Liver (tissue), 9 donors: ENCODE results near the gene FAXDC2. TPM values are rescaled to one million over a fixed set of nuclear protein-coding genes. Genes with fewer than 3 reads are reported as not detected.
"Not testable (repeated sequence)": the region's sequence is repeated elsewhere in the genome, so short reads cannot be mapped to it uniquely, and the experiment has no call there.

Experiments used
- DNase-seq: peaks from one replicate; pipeline ENCODE4 v3.0.0-alpha.2; 2017; ENCODE audit warnings: low spot score
- H3K27ac ChIP-seq, 2 donors: one replicate each; pipeline ENCODE4 v1.7.0; 2013; ENCODE audit warnings: inconsistent platforms in 2 of 2, low read length in 2 of 2, control low read depth in 1 of 2, low read depth in 1 of 2, mild to moderate bottlenecking in 1 of 2
- H3K27me3 ChIP-seq, 4 donors: one replicate each; pipeline versions ENCODE4 v1.6.1 to v1.7.0; 2013; ENCODE audit warnings: low read length in 3 of 4, inconsistent platforms in 1 of 4, mild to moderate bottlenecking in 1 of 4, moderate library complexity in 1 of 4; ENCODE audit not compliant: control insufficient read depth in 4 of 4, insufficient read depth in 4 of 4
- H3K36me3 ChIP-seq, 4 donors: one replicate each; pipeline versions ENCODE4 v1.6.1 to v1.7.0; 2013; ENCODE audit warnings: low read length in 3 of 4, mild to moderate bottlenecking in 3 of 4, low read depth in 1 of 4, moderate library complexity in 1 of 4; ENCODE audit not compliant: control insufficient read depth in 4 of 4, insufficient read depth in 3 of 4
- H3K4me1 ChIP-seq, 4 donors: one replicate each; pipeline versions ENCODE4 v1.6.1 to v1.7.0; 2013; ENCODE audit warnings: low read length in 3 of 4, mild to moderate bottlenecking in 3 of 4, moderate library complexity in 1 of 4; ENCODE audit not compliant: control insufficient read depth in 4 of 4, insufficient read depth in 4 of 4
- H3K4me3 ChIP-seq, 3 donors: one replicate each; pipeline versions ENCODE4 v1.6.1 to v1.7.0; 2013; ENCODE audit warnings: low read length in 3 of 3, control low read depth in 1 of 3, low read depth in 1 of 3, mild to moderate bottlenecking in 1 of 3
- H3K9ac ChIP-seq, 2 donors: one replicate each; pipeline ENCODE4 v1.7.0; 2013; ENCODE audit warnings: low read length in 2 of 2, mild to moderate bottlenecking in 2 of 2, moderate library complexity in 2 of 2, control low read depth in 1 of 2, low read depth in 1 of 2
- H3K9me3 ChIP-seq, 4 donors: one replicate each; pipeline versions ENCODE4 v1.6.1 to v1.7.0; 2013; ENCODE audit warnings: low read length in 3 of 4; ENCODE audit not compliant: control insufficient read depth in 4 of 4
- EGR1 ChIP-seq, 2 donors: IDR thresholded peaks; 2 replicates each; pipeline ENCODE4 v1.6.1; 2016 to 2018; ENCODE audit warnings: antibody characterized with exemption in 2 of 2, low read depth in 2 of 2
- FOXA1 ChIP-seq: IDR thresholded peaks from 2 replicates; pipeline ENCODE4 v1.6.1; 2016; ENCODE audit warnings: antibody characterized with exemption
- FOXA2 ChIP-seq: IDR thresholded peaks from 2 replicates; pipeline ENCODE4 v1.6.1; 2016; ENCODE audit warnings: antibody characterized with exemption
- HNF4A ChIP-seq, 2 donors: conservative IDR thresholded peaks; 2 replicates each; pipeline ENCODE4 v1.6.1; 2016; ENCODE audit warnings: antibody characterized with exemption in 2 of 2, mild to moderate bottlenecking in 2 of 2
- HNF4G ChIP-seq: IDR thresholded peaks from 2 replicates; pipeline ENCODE4 v1.6.1; 2016; ENCODE audit warnings: antibody characterized with exemption
- JUND ChIP-seq, 2 donors: IDR thresholded peaks; 2 replicates each; pipeline ENCODE4 v1.6.1; 2016; ENCODE audit warnings: antibody characterized with exemption in 2 of 2
- NR2F2 ChIP-seq: IDR thresholded peaks from 2 replicates; pipeline ENCODE4 v1.6.1; 2016; ENCODE audit warnings: antibody characterized with exemption
- RAD21 ChIP-seq, 2 donors: IDR thresholded peaks; 2 replicates each; pipeline ENCODE4 v1.6.1; 2016; ENCODE audit warnings: antibody characterized with exemption in 2 of 2, mild to moderate bottlenecking in 2 of 2
- RXRA ChIP-seq, 2 donors: IDR thresholded peaks; 2 replicates each; pipeline ENCODE4 v1.6.1; 2017 to 2018; ENCODE audit warnings: antibody characterized with exemption in 2 of 2, mild to moderate bottlenecking in 1 of 2
- SP1 ChIP-seq: IDR thresholded peaks from 2 replicates; pipeline ENCODE4 v1.6.1; 2018; ENCODE audit warnings: antibody characterized with exemption, mild to moderate bottlenecking
- YY1 ChIP-seq: IDR thresholded peaks from 2 replicates; pipeline ENCODE4 v1.6.1; 2016; ENCODE audit warnings: antibody characterized with exemption, mild to moderate bottlenecking
- WGBS: extraction: QIAGEN DNeasy Blood & Tissue Kit; methylation state at CpG from one replicate; pipeline ENCODE4 v1.1.7; 2013; 5-methylcytosine and 5-hydroxymethylcytosine counted together
- polyA plus RNA-seq, 2 donors: library from polyadenylated mRNA; stranded (reverse) in 1 of 2; unstranded in 1 of 2; fragments of 200-250 nt in 1 of 2; fragments of >200 nt in 1 of 2; fragmentation: Nextera tagmentation in 1 of 2; extraction: Ambion mirVana in 1 of 2; gene quantifications; one replicate each; pipeline versions ENCODE4 v1.2.1 to v1.2.3, GENCODE V29; 2013 to 2015
- total RNA-seq, 2 donors: library from RNA; depleted of rRNA; stranded (reverse); fragments of >200 nt; gene quantifications; one replicate each; pipeline ENCODE4 v1.2.3, GENCODE V29; 2014
- TF ChIP-seq, protein P1 (sequence below): IDR thresholded peaks from 2 replicates; pipeline ENCODE4 v1.6.1; 2016; ENCODE audit warnings: antibody characterized with exemption
- TF ChIP-seq, protein P2 (sequence below): IDR thresholded peaks from 2 replicates; pipeline ENCODE4 v1.6.1; 2016; ENCODE audit warnings: antibody characterized with exemption, mild to moderate bottlenecking
- TF ChIP-seq, protein P3 (sequence below): IDR thresholded peaks from 2 replicates; pipeline ENCODE4 v1.6.1; 2016; ENCODE audit warnings: antibody characterized with exemption
- TF ChIP-seq, protein P4 (sequence below): IDR thresholded peaks from 2 replicates; pipeline ENCODE4 v1.6.1; 2016; ENCODE audit warnings: antibody characterized with exemption
- donor health status: healthy.
- donor health status: healthy.
- donor health status: healthy.
- donor health status: healthy.
- donor health status: healthy.

The FAXDC2 gene
- total and polyA plus RNA-seq, 4 donors = 27.5 to 110 (median 64.5) TPM

DNA sequence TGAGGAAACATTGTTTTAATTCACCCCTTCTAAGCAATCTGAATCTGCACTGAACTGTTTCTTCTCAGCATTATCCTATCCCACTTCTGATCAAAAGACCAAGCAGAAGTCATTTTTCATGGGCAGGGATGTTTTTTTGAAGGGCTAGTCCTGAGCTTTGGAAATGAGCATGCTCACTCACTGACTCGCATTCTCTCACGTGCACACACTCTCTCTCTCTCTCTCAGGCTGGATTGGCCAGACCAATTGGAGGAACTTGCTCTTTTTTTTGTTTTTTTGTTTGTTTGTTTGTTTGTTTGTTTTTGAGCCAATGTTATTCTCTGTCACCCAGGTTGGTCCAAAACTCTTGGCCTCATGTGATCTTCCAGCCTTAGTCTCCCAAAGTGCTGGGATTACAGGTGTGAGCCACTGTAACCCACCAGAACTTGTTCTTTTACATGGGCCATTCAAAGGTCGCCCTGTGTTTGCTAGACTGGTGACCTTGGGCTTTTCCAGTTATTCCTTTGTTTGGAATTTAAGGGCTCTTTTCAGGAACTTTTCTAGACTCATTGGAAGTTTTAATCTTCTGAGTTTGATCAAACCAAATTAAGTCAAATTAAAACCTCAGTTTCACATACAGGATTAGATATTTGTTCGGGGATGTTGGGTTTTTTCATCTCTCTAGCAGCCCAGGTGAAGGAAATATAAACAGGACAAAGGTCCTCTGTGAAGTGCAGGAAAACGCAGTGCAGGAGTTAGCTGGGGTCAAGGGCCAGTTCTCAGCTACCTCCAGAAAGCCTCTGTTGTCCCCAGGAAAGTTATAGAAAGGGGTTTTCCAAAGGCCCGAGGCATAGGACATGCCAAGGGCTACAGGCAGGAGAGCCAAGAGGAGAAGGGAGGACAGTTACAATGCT lies 13.1 kb downstream of the FAXDC2 start:
- Histone ChIP-seq H3K4me3 (no peak overlapping the region), H3K9me3 (no peaks in the 10 kb centered on the region), H3K27me3 (no peaks in the 10 kb centered on the region), H3K27ac (peak overlapping the region; percentile 32 to 54), H3K9ac (peak overlapping the region in 1 of 2 donors; percentile 27), H3K36me3 (no peaks in the 10 kb centered on the region), H3K4me1 (peaks cover 16 to 34% (median 21%) of the 10 kb centered on the region in 4 donors)
- DNase-seq = no peak
- 39% methylated on average over 6 of the region's 6 CpGs for WGBS
- TF ChIP-seq NR2F2 = no peak
- TF ChIP-seq, protein P1, sequence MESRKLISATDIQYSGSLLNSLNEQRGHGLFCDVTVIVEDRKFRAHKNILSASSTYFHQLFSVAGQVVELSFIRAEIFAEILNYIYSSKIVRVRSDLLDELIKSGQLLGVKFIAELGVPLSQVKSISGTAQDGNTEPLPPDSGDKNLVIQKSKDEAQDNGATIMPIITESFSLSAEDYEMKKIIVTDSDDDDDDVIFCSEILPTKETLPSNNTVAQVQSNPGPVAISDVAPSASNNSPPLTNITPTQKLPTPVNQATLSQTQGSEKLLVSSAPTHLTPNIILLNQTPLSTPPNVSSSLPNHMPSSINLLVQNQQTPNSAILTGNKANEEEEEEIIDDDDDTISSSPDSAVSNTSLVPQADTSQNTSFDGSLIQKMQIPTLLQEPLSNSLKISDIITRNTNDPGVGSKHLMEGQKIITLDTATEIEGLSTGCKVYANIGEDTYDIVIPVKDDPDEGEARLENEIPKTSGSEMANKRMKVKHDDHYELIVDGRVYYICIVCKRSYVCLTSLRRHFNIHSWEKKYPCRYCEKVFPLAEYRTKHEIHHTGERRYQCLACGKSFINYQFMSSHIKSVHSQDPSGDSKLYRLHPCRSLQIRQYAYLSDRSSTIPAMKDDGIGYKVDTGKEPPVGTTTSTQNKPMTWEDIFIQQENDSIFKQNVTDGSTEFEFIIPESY = no peak
- TF ChIP-seq RXRA (IDR thresholded peaks at IDR 0.05) = peak; percentile 83 to 84
- TF ChIP-seq HNF4A (conservative IDR thresholded peaks at IDR 0.05) = peak; percentile 89 to 91
- TF ChIP-seq SP1 = peak; percentile 86
- peak in 1 of 2 donors; percentile 47 for TF ChIP-seq EGR1 (IDR thresholded peaks at IDR 0.05; ENCODE audit: low read depth in 2 of 2)
- TF ChIP-seq YY1 = no peak
- TF ChIP-seq FOXA2 = peak; percentile 67
- peak; percentile 58 for TF ChIP-seq FOXA1
- TF ChIP-seq RAD21 (IDR thresholded peaks at IDR 0.05) = no peak
- peak in 1 of 2 donors; percentile 53 for TF ChIP-seq JUND (IDR thresholded peaks at IDR 0.05)
- peak; percentile 61 for TF ChIP-seq HNF4G
- TF ChIP-seq, protein P2, sequence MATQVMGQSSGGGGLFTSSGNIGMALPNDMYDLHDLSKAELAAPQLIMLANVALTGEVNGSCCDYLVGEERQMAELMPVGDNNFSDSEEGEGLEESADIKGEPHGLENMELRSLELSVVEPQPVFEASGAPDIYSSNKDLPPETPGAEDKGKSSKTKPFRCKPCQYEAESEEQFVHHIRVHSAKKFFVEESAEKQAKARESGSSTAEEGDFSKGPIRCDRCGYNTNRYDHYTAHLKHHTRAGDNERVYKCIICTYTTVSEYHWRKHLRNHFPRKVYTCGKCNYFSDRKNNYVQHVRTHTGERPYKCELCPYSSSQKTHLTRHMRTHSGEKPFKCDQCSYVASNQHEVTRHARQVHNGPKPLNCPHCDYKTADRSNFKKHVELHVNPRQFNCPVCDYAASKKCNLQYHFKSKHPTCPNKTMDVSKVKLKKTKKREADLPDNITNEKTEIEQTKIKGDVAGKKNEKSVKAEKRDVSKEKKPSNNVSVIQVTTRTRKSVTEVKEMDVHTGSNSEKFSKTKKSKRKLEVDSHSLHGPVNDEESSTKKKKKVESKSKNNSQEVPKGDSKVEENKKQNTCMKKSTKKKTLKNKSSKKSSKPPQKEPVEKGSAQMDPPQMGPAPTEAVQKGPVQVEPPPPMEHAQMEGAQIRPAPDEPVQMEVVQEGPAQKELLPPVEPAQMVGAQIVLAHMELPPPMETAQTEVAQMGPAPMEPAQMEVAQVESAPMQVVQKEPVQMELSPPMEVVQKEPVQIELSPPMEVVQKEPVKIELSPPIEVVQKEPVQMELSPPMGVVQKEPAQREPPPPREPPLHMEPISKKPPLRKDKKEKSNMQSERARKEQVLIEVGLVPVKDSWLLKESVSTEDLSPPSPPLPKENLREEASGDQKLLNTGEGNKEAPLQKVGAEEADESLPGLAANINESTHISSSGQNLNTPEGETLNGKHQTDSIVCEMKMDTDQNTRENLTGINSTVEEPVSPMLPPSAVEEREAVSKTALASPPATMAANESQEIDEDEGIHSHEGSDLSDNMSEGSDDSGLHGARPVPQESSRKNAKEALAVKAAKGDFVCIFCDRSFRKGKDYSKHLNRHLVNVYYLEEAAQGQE = peak; percentile 30

DNA sequence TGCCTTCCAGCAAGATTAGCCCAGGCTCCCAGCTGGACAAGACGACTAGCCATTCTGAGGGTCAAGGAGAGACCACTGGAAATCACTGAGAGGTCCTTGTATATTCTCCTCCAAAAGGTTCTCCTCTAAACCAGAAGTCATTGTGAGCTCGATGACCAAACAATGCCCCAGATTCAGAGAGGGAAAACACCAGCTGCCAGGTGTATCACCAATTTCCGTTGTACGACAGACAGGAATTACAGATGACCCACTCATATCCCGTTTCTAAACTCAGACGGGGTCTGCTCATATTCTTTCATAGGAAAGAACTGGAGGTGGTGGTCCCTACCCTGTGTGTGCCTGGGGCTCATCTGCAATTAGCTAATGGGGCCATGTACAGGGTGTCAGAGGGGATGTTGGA lies 14.2 kb downstream of the FAXDC2 start:
- no peaks in the 10 kb centered on the region for H3K27me3 ChIP-seq
- peaks cover 0 to 2% (median under 1%) of the 10 kb centered on the region in 4 donors for H3K36me3 ChIP-seq
- WGBS = 88% methylated on average over 6 of the region's 6 CpGs
- H3K4me3 ChIP-seq = no peak overlapping the region
- TF ChIP-seq HNF4G (no peak), FOXA1 (no peak), RAD21 (IDR thresholded peaks at IDR 0.05) (no peak), HNF4A (conservative IDR thresholded peaks at IDR 0.05) (no peak), FOXA2 (no peak), NR2F2 (no peak), RXRA (IDR thresholded peaks at IDR 0.05) (no peak), JUND (IDR thresholded peaks at IDR 0.05) (no peak)
- TF ChIP-seq, protein P3, sequence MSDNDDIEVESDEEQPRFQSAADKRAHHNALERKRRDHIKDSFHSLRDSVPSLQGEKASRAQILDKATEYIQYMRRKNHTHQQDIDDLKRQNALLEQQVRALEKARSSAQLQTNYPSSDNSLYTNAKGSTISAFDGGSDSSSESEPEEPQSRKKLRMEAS = no peak
- TF ChIP-seq, protein P4, sequence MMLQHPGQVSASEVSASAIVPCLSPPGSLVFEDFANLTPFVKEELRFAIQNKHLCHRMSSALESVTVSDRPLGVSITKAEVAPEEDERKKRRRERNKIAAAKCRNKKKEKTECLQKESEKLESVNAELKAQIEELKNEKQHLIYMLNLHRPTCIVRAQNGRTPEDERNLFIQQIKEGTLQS = no peak
- TF ChIP-seq, protein P1 = no peak
- H3K9me3 ChIP-seq = no peaks in the 10 kb centered on the region
- no peak for DNase-seq
- no peak overlapping the region for H3K9ac ChIP-seq
- peaks cover 16 to 34% (median 21%) of the 10 kb centered on the region in 4 donors for H3K4me1 ChIP-seq
- H3K27ac ChIP-seq = peak overlapping the region in 1 of 2 donors; percentile 65

DNA sequence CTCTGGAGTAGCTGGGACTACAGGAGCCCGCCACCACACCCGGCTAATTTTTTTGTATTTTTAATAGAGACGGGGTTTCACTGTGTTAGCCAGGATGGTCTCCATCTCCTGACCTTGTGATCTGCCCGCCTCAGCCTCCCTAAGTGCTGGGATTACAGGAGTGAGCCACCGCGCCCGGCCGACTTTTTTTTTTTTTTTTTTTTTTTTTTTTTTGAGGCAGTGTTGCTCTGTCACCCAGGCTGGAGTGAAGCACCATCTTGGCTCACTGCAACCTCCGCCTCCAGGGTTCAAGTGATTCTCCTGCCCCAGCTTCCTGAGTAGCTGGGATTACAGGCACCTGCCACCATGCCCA lies 14.7 kb downstream of the FAXDC2 start:
- H3K36me3 ChIP-seq, H3K9me3 ChIP-seq, H3K27me3 ChIP-seq, DNase-seq, H3K4me3 ChIP-seq, H3K9ac ChIP-seq: not testable (repeated sequence)
- H3K4me1 ChIP-seq = peaks cover 16 to 34% (median 21%) of the 10 kb centered on the region in 4 donors
- H3K27ac ChIP-seq = peak overlapping the region; percentile 86 to 94
- 68% methylated on average over 9 of the region's 9 CpGs for WGBS
